Calu3 (cell line): ENCODE results near the gene GLIPR1L1. TPM values are rescaled to one million over a fixed set of nuclear protein-coding genes. Genes with fewer than 3 reads are reported as not detected.

Experiments used
- BruUV-seq: library from RNA; stranded (reverse); fragments of 400-500 nt; replicated peaks from 2 replicates; lab custom pipeline; 2021; lab: Mats Ljungman, UMichigan
- CTCF ChIA-PET: fragments of 300-600 bp; sonication (Branson Sonifier 250); formaldehyde crosslinking; loops from one replicate; lab custom pipeline; 2022; ENCODE audit warnings: antibody characterized with exemption; lab: Charles Lee
- DNase-seq: peaks from one replicate; pipeline ENCODE4 v3.0.0; 2022
- H3K27ac Mint-ChIP-seq: one replicate; pipeline ENCODE4 v1.8.0; 2022; ENCODE audit warnings: mixed read lengths; ENCODE audit not compliant: unreplicated experiment
- H3K27me3 Mint-ChIP-seq: one replicate; pipeline ENCODE4 v1.8.0; 2022; ENCODE audit warnings: mixed read lengths; ENCODE audit not compliant: unreplicated experiment
- H3K36me3 Mint-ChIP-seq: one replicate; pipeline ENCODE4 v1.8.0; 2022; ENCODE audit warnings: mild to moderate bottlenecking, moderate library complexity, mixed read lengths; ENCODE audit not compliant: insufficient read depth, unreplicated experiment
- H3K4me1 Mint-ChIP-seq: one replicate; pipeline ENCODE4 v1.8.0; 2022; ENCODE audit warnings: mild to moderate bottlenecking, low read depth, mixed read lengths; ENCODE audit not compliant: unreplicated experiment
- H3K4me3 Mint-ChIP-seq: one replicate; pipeline ENCODE4 v1.8.0; 2022; ENCODE audit warnings: mild to moderate bottlenecking, low read depth, moderate library complexity, mixed read lengths; ENCODE audit not compliant: unreplicated experiment
- H3K9me3 Mint-ChIP-seq: one replicate; pipeline ENCODE4 v1.8.0; 2022; ENCODE audit warnings: low read depth, mixed read lengths; ENCODE audit not compliant: unreplicated experiment
- intact Hi-C: fragments of 100-400 bp; cut with micrococcal nuclease; formaldehyde crosslinking; loops from one replicate; pipeline ENCODE4 v1.10.0; 2022; ENCODE audit not compliant: unreplicated experiment
- total RNA-seq: library from RNA; stranded (reverse); gene quantifications from 2 replicates; pipeline ENCODE4 v1.2.3, GENCODE V29; 2022
- TF ChIP-seq, protein P1 (sequence below): fragments of 200-600 bp; IDR thresholded peaks from one replicate; pipeline ENCODE4 v1.8.0; 2022; ENCODE audit warnings: antibody characterized with exemption; ENCODE audit not compliant: unreplicated experiment

The GLIPR1L1 gene
- total RNA-seq, 1 experiment from 2014 or later, result not detected

DNA sequence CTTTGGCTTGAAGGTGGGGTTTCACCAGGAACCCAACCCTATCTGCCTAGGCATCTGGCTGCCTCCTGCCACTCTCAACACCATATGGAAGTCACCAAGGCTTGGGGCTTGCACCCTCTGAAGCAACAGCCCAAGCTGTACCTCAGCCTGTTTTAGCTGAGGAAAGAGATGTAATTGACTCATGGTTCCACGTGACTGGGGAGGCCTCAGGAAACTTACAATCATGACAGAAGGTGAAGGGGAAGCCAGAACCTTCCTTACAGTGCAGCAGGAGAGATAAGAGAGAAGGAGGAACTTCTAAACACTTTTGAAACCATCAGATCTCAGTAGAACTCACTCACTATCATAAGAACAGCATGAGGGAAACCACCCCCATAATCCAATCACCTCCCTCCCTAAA lies 26.9 kb downstream of the GLIPR1L1 start:
- H3K4me1 Mint-ChIP-seq, result peaks cover 7% of the 10 kb centered on the region
- H3K9me3 Mint-ChIP-seq, result no peaks in the 10 kb centered on the region
- BruUV-seq, result no TSS peak
- intact Hi-C loops, result no loop called here
- no peaks in the 10 kb centered on the region for H3K27me3 Mint-ChIP-seq
- TF ChIP-seq, protein P1, sequence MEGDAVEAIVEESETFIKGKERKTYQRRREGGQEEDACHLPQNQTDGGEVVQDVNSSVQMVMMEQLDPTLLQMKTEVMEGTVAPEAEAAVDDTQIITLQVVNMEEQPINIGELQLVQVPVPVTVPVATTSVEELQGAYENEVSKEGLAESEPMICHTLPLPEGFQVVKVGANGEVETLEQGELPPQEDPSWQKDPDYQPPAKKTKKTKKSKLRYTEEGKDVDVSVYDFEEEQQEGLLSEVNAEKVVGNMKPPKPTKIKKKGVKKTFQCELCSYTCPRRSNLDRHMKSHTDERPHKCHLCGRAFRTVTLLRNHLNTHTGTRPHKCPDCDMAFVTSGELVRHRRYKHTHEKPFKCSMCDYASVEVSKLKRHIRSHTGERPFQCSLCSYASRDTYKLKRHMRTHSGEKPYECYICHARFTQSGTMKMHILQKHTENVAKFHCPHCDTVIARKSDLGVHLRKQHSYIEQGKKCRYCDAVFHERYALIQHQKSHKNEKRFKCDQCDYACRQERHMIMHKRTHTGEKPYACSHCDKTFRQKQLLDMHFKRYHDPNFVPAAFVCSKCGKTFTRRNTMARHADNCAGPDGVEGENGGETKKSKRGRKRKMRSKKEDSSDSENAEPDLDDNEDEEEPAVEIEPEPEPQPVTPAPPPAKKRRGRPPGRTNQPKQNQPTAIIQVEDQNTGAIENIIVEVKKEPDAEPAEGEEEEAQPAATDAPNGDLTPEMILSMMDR, result no peak
- no peaks in the 10 kb centered on the region for H3K36me3 Mint-ChIP-seq
- H3K27ac Mint-ChIP-seq, result no peak overlapping the region
- no peak for DNase-seq
- no peak overlapping the region for H3K4me3 Mint-ChIP-seq
- CTCF ChIA-PET, result no interaction called here

DNA sequence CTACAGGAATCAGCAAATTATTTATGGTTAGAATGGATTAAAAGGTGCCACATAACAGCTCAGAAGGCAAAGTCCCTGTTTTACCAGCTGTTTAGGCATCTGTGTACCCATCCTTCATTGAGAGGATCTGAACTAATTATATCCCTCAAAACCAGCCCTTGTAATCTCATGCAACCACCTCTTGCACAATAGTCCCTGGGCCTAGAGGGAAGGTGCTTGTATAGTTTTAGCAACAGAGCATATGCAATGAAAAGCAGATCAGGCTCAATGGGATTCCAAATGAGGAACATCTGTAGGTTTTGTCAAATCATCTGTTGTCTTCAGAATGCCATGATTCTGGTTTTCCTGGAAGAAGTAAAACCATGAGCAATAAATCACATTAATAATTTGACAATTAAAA lies 30.4 kb downstream of the GLIPR1L1 start:
- H3K27me3 Mint-ChIP-seq, result no peaks in the 10 kb centered on the region

GRCh38 chr12:75366629-75367028 lies 32.2 kb downstream of the GLIPR1L1 start:
- H3K27ac Mint-ChIP-seq, result no peak overlapping the region
- no peaks in the 10 kb centered on the region for H3K27me3 Mint-ChIP-seq
- TF ChIP-seq, protein P1, result no peak
- H3K9me3 Mint-ChIP-seq, result no peaks in the 10 kb centered on the region
- H3K4me1 Mint-ChIP-seq, result peaks cover 10% of the 10 kb centered on the region
- H3K36me3 Mint-ChIP-seq, result no peaks in the 10 kb centered on the region
- H3K4me3 Mint-ChIP-seq, result no peak overlapping the region
- CTCF ChIA-PET, result no interaction called here
- no peak for DNase-seq
- intact Hi-C loops, result no loop called here
- BruUV-seq, result no TSS peak

More for the DNA sequence above, 30.4 kb downstream of the GLIPR1L1 start:
- Mint-ChIP-seq H3K4me3 (no peak overlapping the region), H3K9me3 (no peaks in the 10 kb centered on the region), H3K36me3 (no peaks in the 10 kb centered on the region), H3K27ac (no peak overlapping the region), H3K4me1 (peaks cover 10% of the 10 kb centered on the region)
- intact Hi-C loops, result no loop called here
- CTCF ChIA-PET, result no interaction called here
- no TSS peak for BruUV-seq
- no peak for DNase-seq
- TF ChIP-seq, protein P1, result no peak

GRCh38 chr12:75374971-75375370 lies 40.5 kb downstream of the GLIPR1L1 start:
- intact Hi-C loops, result no loop called here
- CTCF ChIA-PET, result no interaction called here

More at GRCh38 chr12:75374971-75375370, 40.5 kb downstream of the GLIPR1L1 start:
- TF ChIP-seq, protein P1, result no peak
- Mint-ChIP-seq H3K27me3 (no peaks in the 10 kb centered on the region), H3K9me3 (peaks cover 2% of the 10 kb centered on the region), H3K27ac (no peak overlapping the region), H3K4me3 (no peak overlapping the region), H3K36me3 (no peaks in the 10 kb centered on the region), H3K4me1 (no peaks in the 10 kb centered on the region)
- DNase-seq, result no peak
- no TSS peak for BruUV-seq
